Measurements from ENCODE around the gene GNB1L.

Gene GNB1L

DNA sequence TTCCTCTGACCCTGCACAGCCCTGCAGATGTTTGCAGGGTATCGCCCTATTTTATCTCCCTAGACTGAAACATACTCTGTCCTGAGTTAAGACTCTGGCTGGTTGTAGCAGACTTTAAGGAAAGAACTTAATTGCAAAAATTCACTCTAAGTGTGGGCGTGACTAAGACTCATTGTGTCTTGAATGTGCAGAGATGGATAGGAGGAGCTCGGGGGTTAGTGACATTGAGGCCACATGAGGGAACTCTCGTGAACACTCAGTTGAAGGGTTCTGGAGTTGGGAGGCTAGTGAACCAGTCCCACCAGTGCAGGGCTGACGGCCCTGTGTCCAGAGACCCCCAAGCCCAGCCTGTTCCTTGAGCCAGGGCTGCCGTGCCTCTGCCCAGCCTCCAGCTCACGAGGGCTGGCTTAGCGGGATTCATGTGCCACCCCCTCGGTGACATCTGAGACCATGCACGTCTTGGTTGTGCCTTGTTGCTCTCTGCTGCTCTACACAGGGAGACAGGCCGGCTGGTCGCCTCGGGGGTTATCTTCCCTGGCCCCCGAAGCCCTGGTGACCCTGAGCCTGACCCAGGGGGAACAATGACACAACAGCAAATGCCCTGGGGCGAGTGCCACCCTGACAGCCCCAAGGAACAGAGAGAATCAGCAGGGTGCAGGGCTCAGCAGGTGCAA lies 105.5 kb downstream of the GNB1L start:
- no peak for DNase-seq (ENCODE audit: low read depth)

- no peak for DNase-seq (ENCODE audit: low read depth)
These were observed 106.5 kb downstream of the GNB1L start for GRCh38 chr22:19748139-19748538.

GRCh38 chr22:19747551-19747950 lies 107.1 kb downstream of the GNB1L start:
- DNase-seq (ENCODE audit: low read depth), result no peak

DNA sequence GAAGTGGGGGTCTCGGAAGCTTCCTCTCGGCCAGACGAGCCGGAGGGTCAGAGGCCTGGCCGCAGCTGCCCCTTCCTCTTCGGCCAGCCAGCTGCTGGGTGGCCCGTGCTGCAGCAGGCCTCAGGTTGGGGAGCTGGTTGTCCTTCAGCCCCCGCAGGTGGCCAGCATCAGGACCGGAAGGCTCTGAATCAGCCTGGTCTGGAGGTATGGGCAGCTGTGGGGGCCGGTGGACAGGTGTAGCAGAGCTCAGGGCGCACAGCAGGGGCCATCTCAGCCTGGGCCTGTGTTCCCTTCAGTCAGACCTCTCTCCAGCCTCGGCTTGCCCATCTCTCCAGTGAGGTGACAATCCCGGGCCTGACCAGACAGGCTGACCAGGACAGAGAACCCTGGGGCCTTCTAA lies 107.9 kb downstream of the GNB1L start:
- DNase-seq (ENCODE audit: low read depth), result no peak

DNA sequence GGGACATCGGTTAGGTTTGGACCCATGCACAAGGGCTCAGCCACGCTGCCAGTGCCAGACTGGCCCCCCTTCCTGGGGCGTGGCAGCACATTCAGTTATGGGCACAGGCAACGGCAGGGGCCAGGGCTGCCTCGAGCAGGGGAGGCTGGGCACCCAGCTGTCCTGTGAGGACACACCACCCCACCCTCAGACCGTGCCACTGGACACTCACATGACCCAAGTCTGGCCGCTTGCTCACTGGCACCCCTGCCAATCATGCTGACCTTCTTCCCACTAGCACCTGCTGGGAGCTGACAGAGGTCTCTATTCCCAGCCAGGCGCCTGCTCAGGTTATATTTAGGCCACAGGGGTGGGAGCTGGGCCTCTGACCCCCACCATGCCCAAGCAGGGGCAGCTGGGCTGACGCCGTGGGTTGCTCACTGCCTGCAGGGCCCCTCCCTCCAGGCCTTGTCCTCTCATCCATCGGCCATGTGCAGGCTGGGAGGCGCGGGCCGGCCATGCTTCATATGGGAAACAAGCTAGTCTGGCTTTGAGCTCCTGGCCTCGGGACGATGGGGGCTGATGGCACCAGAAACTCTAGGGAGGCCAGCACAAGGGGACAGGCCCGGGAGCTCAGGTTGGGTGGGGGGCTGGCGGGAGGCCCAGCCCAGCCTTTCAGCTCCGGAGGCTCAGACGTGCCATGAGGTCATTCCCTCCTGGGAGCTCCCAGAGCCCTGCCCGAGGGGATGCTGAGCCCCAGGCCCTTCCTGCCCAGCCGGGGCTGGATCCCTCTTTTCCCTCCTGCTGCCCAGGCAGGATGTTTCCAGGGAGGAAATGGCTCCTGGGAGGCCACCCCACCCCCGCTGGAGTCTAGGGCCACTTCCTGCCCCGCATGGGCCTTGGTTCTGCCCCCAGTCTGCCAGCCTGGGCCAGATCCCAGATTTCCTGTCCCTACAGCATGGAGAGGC lies 109.2 kb downstream of the GNB1L start:
- DNase-seq (ENCODE audit: low read depth), result no peak

- no peak for DNase-seq (ENCODE audit: low read depth)
These were observed 110.2 kb downstream of the GNB1L start for GRCh38 chr22:19744350-19745006.

DNA sequence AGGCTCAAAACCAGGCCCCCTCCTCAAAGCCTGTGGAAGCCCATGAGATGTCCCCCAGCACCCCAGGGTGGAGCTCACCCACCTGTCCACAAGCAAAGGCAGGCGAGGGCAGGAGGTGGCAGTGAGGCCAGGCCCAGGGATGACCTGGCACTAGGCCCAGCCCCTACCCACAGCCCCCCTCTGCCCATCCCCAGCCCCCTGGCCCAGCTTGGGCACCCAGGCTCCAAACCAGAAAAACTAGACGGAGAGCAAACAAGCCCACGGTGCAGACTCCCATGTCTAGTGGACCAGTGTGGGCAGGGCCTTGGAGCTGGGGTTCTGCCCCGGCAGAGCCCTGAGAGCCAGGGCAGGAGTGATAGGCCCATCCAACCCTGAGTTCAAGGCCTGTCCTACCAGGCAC lies 111.0 kb downstream of the GNB1L start:
- no peak for DNase-seq (ENCODE audit: low read depth)

DNA sequence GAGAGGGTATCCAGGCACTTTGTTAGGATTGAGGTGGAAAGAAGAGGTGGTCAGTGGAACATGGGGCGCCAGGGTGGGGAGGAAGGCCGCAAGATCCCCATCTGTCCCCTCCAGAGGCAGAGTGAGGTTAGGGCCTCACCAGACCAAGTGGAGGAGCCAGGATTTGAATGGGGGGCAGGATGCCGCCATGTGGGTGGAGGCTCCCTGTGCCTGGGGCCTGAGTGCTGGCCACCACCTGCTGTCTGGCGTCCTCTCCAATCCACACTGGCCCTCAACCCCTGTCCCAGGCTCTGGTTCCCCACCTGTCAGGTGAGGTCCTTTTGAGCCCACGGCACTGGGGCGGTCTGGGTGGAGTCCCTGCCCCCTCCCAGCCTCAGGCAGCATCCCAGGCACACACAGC lies 111.6 kb downstream of the GNB1L start:
- no peak for DNase-seq (ENCODE audit: low read depth)

- DNase-seq (ENCODE audit: low read depth), result no peak
These were observed 112.3 kb downstream of the GNB1L start for GRCh38 chr22:19742160-19743066.

GRCh38 chr22:19741053-19741452 lies 113.6 kb downstream of the GNB1L start:
- DNase-seq (ENCODE audit: low read depth), result no peak

GRCh38 chr22:19740586-19740985 lies 114.1 kb downstream of the GNB1L start:
- DNase-seq (ENCODE audit: low read depth), result no peak

- no peak for DNase-seq (ENCODE audit: low read depth)
These were observed 114.7 kb downstream of the GNB1L start for GRCh38 chr22:19739911-19740449.

DNA sequence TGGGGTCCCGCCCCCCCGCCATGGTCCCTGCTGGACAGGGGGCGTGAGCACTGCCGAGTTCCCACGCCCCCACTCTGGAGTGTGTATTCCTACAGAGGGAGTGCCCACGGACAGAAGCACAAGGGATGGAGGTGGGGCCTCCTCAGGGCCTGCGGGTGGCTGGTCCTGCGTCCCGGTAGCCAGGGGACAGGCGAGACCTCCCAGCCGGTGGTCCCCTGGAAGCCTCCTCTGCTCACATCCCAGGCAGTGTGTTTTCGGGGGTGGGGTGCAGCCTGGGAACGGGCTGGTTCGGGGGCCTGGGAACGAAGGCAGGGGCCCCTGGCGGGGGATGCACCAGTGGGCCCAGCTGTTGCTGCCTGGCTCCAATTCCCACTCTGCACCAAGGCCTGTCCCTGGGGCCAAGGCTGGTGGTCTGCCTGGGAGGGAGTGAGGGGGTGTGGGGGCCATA lies 115.2 kb downstream of the GNB1L start:
- no peak for DNase-seq (ENCODE audit: low read depth)

DNA sequence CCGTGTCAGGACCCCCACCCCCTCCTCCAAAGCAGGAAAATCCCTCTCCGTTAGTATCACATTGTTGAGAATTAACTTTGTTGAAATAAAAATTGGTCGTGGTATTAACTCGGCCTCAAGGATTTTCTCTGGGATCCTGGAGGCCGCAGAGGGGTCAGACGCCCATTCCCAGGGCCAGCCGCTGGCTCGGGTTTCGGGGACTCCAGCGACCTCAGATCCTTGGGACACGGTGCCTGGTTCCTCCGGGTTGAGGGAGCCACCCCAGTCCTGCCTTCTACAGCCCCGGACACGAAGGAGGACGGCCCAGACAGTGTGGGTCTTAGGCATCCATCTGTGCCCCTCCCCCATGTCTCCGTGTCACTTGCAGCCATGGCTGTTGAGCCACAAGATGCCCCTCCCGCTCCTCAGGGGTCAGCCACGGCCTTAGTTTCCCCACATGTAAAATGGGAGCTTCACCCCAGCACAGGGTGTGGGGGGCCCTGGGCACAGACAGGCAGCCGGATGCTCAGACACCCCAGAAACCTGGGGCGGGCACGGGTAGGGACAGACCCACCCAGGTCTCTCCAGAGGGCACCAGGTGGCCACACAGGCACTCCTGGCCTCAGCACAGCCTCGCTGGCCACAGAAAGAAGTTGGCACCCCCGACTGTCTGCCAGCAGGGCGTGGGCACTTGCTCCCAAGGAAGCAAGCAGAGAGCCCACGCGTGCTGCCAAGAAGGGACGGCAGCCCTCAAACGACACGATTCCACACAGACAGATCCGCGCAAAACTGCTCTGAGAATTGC lies 115.8 kb downstream of the GNB1L start:
- DNase-seq (ENCODE audit: low read depth), result no peak

DNA sequence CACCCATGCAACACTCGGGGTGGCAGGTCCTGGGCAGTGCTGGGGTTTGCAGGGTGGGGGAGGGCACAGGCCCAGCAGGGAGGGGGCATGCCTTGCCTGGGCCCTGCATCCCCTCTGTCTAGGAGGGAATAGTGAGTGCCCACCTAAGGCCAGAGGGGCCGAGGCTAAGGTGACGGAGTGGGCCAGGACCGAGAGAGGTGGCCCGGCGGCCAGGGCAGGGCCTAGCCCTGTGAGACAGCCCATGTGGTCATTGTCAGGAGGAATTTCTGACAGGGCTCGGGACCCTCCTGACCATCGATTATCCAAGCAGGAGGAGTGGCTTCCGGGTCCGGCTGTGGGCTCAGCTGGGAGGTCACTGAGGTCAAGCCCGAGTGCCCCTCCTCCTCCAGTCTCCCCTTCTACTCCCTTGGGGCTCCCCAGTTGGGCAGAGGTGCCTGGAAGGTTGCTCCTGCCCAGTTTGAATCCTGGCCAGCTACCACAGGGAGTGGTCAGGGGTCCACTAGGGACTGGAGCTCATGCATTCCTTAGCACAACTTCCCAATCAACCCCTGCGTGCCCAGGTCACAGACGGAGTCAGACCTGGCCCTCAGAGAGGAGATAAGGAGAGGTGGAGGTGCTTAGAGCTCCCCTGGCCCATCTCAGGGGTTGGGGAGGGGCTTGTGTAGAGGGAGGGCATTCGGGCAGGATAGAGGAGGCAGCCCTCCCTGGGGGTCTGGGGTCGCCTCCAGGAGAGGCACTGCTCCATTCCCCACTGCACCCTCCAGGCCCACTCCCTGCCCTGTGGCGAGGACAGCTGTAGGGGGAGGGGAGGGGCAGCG lies 116.6 kb downstream of the GNB1L start:
- DNase-seq (ENCODE audit: low read depth), result no peak

DNA sequence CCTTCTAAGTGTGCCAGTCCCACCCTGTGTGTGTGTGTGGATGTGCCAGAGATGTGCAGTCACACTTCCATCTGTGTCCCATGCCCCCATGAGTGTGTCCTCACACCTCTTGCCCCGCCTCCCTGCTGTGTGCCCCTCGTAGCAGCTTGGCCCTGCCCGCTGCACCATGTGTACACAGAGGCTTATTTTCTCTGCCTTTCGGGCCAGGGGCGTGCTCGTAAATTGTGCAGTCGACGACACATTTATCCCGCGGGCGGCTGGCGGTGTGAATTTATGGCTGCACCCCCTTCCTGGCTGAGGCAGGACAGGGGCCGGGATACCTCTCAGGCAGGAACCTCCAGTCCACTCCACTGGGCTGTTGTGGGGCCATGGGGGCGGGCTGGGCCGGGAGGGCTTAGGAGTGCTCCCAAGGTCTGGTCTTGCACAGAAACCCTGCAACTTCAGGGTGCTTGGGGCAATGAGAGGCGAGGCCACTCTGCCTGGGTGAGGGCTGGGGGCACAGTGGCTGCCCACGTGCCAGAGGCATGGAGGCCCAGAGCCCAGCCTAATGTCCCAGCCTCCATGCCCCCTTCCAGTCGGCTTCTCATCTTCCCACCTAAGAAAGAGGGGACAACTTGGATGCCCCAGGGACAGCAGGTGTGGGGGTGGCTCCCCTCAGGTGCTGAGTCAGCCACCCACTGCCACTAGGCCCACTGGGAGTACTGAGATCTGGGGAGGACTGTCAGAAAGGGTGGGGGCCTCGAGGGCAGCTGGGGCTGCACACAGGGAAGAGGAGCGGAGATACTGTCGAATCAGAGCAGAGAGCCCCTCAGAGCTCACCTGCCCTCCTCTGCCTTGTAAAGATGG lies 118.8 kb downstream of the GNB1L start:
- DNase-seq (ENCODE audit: low read depth), result no peak

- no peak for DNase-seq (ENCODE audit: low read depth)
These were observed 119.8 kb downstream of the GNB1L start for GRCh38 chr22:19734837-19735382.

DNA sequence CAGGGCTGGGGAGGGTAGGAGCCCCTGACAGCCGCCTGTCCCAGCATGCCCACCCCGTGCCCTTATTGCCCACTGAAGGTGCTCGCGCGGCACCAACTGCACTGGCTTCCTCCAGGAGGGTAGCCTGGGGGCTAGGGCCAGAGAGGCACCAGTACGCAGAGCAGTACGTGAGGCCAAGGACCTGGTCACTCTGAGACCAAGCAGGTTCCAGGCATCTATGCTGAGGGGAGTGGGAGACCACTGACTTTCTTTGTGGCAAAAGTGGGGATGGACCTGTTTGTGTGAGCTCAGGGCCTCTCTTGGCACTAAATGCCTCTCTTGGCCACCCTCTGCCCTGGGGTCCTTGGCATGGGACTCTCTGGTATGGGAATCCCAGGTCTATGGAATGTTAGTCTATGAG lies 120.5 kb downstream of the GNB1L start:
- DNase-seq (ENCODE audit: low read depth), result no peak

DNA sequence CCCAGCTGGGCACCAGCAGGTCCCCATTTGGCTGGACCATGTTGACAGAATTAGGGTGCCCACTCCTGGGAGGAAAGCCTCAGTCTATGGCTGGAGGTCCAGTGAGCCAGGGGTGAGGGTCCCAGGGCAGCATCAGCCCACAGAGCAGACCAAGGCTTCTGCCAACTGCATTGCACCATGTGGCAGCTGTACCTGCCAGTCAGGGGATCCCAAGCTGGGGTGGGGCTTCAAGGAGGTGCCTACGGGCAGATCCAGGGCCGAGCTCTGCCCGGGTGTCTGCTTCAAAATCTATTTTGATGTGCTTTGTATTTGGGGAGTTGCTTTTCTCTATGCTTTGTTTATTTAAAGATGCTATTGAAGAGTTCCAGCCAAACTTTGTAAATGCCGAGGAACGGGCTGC lies 120.9 kb downstream of the GNB1L start:
- DNase-seq (ENCODE audit: low read depth), result no peak

Data from GM04503 (cell line).